ENCODE data around the gene CARS2. TPM values are rescaled to one million over a fixed set of nuclear protein-coding genes. Genes with fewer than 3 reads are reported as not detected.

The CARS2 gene
- total RNA-seq, 3 donors from 2014 or later (not counting 1 experiment from before 2014, with no cell fraction given), result 65.3 to 77.3 (median 73.0) TPM

DNA sequence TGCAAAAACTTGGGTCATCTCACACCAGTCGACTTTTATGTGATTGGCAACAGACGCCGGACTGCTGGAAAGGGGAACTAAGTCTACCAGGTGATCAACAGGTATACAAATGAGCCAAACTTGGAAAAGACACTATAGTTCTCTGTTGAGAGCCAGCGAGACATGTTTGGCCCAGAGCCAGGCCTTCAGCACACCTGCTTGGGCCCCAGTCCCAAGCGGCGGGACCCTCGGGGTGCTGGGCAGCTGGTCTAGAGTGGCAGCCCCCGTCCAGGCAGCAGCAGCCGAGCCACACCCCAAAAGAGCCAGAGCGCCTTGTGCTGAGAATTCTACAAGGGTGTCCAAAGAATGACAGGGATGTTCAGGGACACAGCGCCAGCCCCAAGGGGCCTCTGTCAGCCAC lies 62.6 kb downstream of the CARS2 start:
- no peak for ATAC-seq
- TF ChIP-seq CTCF (IDR thresholded peaks at IDR 0.05), result no peak
- no peak overlapping the region for H3K4me3 Mint-ChIP-seq
- no peaks in the 10 kb centered on the region for H3K27me3 Mint-ChIP-seq (ENCODE audit: low read depth in 2 of 2)
- no peak overlapping the region for H3K27ac ChIP-seq (ENCODE audit: low read length)
- H3K36me3 ChIP-seq (ENCODE audit: control insufficient read depth, insufficient read depth, low read length), result peaks cover 55% of the 10 kb centered on the region
- WGBS (ENCODE audit: insufficient coverage), result 92% methylated on average over 11 of the region's 11 CpGs
- H3K27ac Mint-ChIP-seq, result no peak overlapping the region
- H3K9me3 Mint-ChIP-seq, result no peaks in the 10 kb centered on the region
- intact Hi-C loops (cut with micrococcal nuclease), result no loop called here
- H3K27me3 ChIP-seq (ENCODE audit: control insufficient read depth, insufficient read depth, low read length), result no peaks in the 10 kb centered on the region
- H3K4me3 ChIP-seq (ENCODE audit: low read length), result no peak overlapping the region
- H3K36me3 Mint-ChIP-seq, result no peaks in the 10 kb centered on the region
- peaks cover 11% of the 10 kb centered on the region for H3K4me1 ChIP-seq (ENCODE audit: control insufficient read depth, insufficient read depth, low read length)
- no peaks in the 10 kb centered on the region for H3K4me1 Mint-ChIP-seq
- no peak for DNase-seq
- no peaks in the 10 kb centered on the region for H3K9me3 ChIP-seq (ENCODE audit: control insufficient read depth, insufficient read depth, low read length)

DNA sequence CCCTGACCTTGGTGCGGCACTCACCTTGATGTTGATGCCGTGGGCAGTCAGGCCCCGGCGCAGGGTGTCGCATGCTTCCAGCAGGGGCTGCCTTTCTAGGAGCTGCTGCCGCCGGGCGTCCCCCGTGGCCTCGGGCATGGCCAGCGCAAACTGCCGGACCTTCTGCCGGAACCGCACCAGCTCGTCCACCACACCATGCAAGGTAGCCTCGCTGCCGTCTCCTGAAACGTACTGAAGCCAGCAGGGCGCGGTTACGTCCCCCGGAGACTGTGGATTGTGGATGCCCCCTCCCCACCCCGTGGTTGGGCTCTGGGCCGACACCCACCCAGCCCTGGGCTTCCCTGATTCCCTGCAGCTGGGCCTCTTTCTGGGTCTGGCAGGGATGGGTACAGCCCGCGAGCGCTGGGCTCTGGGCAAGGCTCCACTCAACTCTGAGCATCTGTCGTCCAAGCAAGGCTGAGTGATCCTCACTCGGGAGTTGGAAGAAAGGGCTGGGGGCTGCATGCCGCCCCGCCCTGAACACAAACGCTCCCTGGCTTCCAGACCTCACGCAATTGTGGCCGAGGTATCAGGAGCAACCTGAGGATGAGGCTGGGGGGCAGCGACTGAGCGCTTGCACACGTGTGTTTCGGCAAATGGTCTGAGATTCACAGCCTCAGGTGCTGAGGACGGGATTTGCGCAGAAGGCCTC lies 63.5 kb downstream of the CARS2 start:
- ATAC-seq, result no peak
- Histone ChIP-seq H3K4me1 (ENCODE audit: control insufficient read depth, insufficient read depth, low read length) (peaks cover 11% of the 10 kb centered on the region), H3K4me3 (ENCODE audit: low read length) (no peak overlapping the region), H3K36me3 (ENCODE audit: control insufficient read depth, insufficient read depth, low read length) (peaks cover 57% of the 10 kb centered on the region), H3K27me3 (ENCODE audit: control insufficient read depth, insufficient read depth, low read length) (no peaks in the 10 kb centered on the region), H3K27ac (ENCODE audit: low read length) (no peak overlapping the region), H3K9me3 (ENCODE audit: control insufficient read depth, insufficient read depth, low read length) (no peaks in the 10 kb centered on the region)
- H3K27ac Mint-ChIP-seq, result no peak overlapping the region
- no peaks in the 10 kb centered on the region for H3K36me3 Mint-ChIP-seq
- H3K9me3 Mint-ChIP-seq, result no peaks in the 10 kb centered on the region
- intact Hi-C loops (cut with micrococcal nuclease), result no loop called here
- 96% methylated on average over 40 of the region's 40 CpGs for WGBS (ENCODE audit: insufficient coverage)
- TF ChIP-seq CTCF (IDR thresholded peaks at IDR 0.05), result no peak
- H3K27me3 Mint-ChIP-seq (ENCODE audit: low read depth in 2 of 2), result no peaks in the 10 kb centered on the region
- DNase-seq, result no peak
- H3K4me1 Mint-ChIP-seq, result no peaks in the 10 kb centered on the region
- no peak overlapping the region for H3K4me3 Mint-ChIP-seq

DNA sequence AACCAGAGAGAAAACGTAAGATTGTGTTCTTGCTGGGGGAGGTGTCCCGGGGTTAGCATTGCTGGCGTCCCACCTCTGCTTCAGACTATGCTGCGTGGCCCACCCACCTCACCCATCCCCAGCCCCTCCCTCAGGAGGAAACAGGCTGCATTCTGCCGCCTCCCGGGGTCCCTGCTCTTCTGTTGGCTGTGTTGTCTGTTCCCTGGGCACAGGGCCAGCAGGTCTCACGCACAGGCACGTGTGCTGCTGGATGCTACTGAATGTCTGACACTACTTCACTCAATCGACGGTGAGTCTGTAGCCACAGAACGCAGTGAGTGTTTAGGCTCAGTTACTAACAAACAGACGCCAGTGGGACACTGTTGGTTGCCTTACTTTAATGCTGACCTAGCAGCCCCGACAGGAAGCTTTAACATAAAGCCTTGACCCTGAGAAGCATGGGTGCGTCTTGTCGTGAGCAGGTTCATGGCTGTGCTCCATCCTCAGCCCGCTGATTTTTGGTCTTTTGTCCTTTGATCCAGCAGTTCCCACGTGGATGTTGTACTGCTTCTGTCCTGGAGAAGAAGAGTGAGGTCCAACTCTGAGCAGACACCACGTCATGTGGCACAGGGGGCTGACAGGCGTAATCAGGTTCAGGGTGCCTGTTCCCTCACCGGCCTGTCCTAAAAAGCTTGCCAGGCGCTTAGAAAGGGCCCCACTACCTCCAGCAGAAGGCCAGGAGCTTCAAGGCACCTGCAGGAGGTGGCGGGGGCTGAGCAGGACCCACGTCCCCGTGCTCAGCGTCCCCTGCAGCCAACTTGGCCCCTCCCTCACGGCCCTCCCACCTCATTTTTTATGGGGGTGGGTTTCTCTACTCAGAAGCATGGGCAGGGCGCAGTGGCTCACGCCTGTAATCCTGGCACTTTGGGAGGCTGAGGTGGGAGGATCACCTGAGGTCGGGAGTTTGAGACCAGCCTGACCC lies 64.6 kb downstream of the CARS2 start:
- Histone ChIP-seq H3K4me3 (ENCODE audit: low read length) (no peak overlapping the region), H3K27ac (ENCODE audit: low read length) (no peak overlapping the region), H3K36me3 (ENCODE audit: control insufficient read depth, insufficient read depth, low read length) (peaks cover 66% of the 10 kb centered on the region), H3K27me3 (ENCODE audit: control insufficient read depth, insufficient read depth, low read length) (no peaks in the 10 kb centered on the region), H3K4me1 (ENCODE audit: control insufficient read depth, insufficient read depth, low read length) (peaks cover 11% of the 10 kb centered on the region), H3K9me3 (ENCODE audit: control insufficient read depth, insufficient read depth, low read length) (no peaks in the 10 kb centered on the region)
- no peaks in the 10 kb centered on the region for H3K4me1 Mint-ChIP-seq
- no peaks in the 10 kb centered on the region for H3K9me3 Mint-ChIP-seq
- no peak overlapping the region for H3K4me3 Mint-ChIP-seq
- no peak overlapping the region for H3K27ac Mint-ChIP-seq
- intact Hi-C loops (cut with micrococcal nuclease), result no loop called here
- H3K36me3 Mint-ChIP-seq, result no peaks in the 10 kb centered on the region
- ATAC-seq (no peak), DNase-seq (no peak)
- no peaks in the 10 kb centered on the region for H3K27me3 Mint-ChIP-seq (ENCODE audit: low read depth in 2 of 2)
- WGBS (ENCODE audit: insufficient coverage), result 88% methylated on average over 25 of the region's 29 CpGs
- TF ChIP-seq CTCF (IDR thresholded peaks at IDR 0.05), result no peak

Data from natural killer cell (primary cell).